HepG2 (cell line): ENCODE measurements around the gene ESRRB. TPM values are rescaled to one million over a fixed set of nuclear protein-coding genes. Genes with fewer than 3 reads are reported as not detected.

Experiments
- ATAC-seq: fragments of 200-7000 bp; cut with Tn5 transposase; 3 replicates; pipeline ENCODE4 v1.9.1; 2020; ENCODE audit warnings: mild to moderate bottlenecking, moderate library complexity
- BruUV-seq: library from RNA; stranded (reverse); fragments of 400-500 nt; replicated peaks from 2 replicates; lab custom pipeline; 2021; lab: Mats Ljungman, UMichigan
- CTCF ChIA-PET: fragments of 300-600 bp; formaldehyde crosslinking; extraction: SDS; loops from one replicate; lab custom pipeline; 2021; ENCODE audit warnings: low total read pairs, inconsistent platforms, low intra/inter-chr PET ratio; lab: Yijun Ruan, JAX
- POLR2A ChIA-PET: fragments of 350-600 bp; sonication (Branson Sonifier 250); formaldehyde crosslinking; loops from one replicate; lab custom pipeline; 2020; ENCODE audit warnings: antibody characterized with exemption, inconsistent platforms; lab: Yijun Ruan, JAX
- DNase-seq: peaks from one replicate; pipeline ENCODE4 v3.0.0-alpha.2; 2015; ENCODE audit warnings: low spot score
- FAIRE-seq: peaks from 3 replicates; lab custom pipeline; 2011; peaks lifted over from hg19 to GRCh38; lab: Jason Lieb, UNC
- H2AFZ ChIP-seq: one replicate; pipeline ENCODE4 v1.6.1; 2011; ENCODE audit warnings: low read length, inconsistent platforms
- H3K27ac ChIP-seq: fragments of 300-600 bp; 3 replicates; pipeline ENCODE4 v1.8.0; 2011; ENCODE audit warnings: mixed run types, mild to moderate bottlenecking, mixed read lengths, low read length, inconsistent platforms; ENCODE audit not compliant: insufficient read depth; ENCODE audit errors: extremely low read length
- H3K27me3 ChIP-seq, 2 experiments: fragments of 200-600 bp in 1 of 2; 2 replicates in 1 of 2; 3 replicates in 1 of 2; pipeline versions ENCODE4 v1.6.0 to v1.8.0; 2011; ENCODE audit warnings: low read length in 2 of 2, mild to moderate bottlenecking in 2 of 2, moderate library complexity in 2 of 2, inconsistent platforms in 1 of 2; ENCODE audit not compliant: insufficient read depth in 2 of 2, control insufficient read depth in 1 of 2
- H3K36me3 ChIP-seq, 2 experiments: fragments of 200-600 bp in 1 of 2; replicated peaks in 1 of 2; 2 replicates in 1 of 2; 3 replicates in 1 of 2; pipeline versions ENCODE4 v1.5.1 to v1.8.0; 2011; ENCODE audit warnings: low read length in 2 of 2, inconsistent platforms in 1 of 2; ENCODE audit not compliant: insufficient read depth in 2 of 2, control insufficient read depth in 1 of 2
- H3K4me1 ChIP-seq: 2 replicates; pipeline ENCODE4 v1.5.1; 2012; ENCODE audit warnings: low read length, inconsistent platforms; ENCODE audit not compliant: insufficient read depth
- H3K4me2 ChIP-seq: 2 replicates; pipeline ENCODE4 v1.6.0; 2011; ENCODE audit warnings: low read depth, low read length, inconsistent platforms
- H3K4me3 ChIP-seq, 3 experiments: fragments of 200-600 bp in 1 of 3; sonication (generic), shearing (Covaris generic) in 1 of 3; replicated peaks in 1 of 3; 2 replicates each; pipeline ENCODE4 v1.5.1; 2011 to 2016; ENCODE audit warnings: low read length in 3 of 3, inconsistent platforms in 2 of 3, low read depth in 2 of 3, mild to moderate bottlenecking in 2 of 3, control low read depth in 1 of 3, mixed read lengths in 1 of 3; ENCODE audit not compliant: insufficient read depth in 1 of 3
- H3K79me2 ChIP-seq: one replicate; pipeline ENCODE4 v1.6.1; 2011; ENCODE audit warnings: low read length, inconsistent platforms; ENCODE audit not compliant: insufficient read depth
- H3K9ac ChIP-seq: 2 replicates; pipeline ENCODE4 v1.6.0; 2011; ENCODE audit warnings: mild to moderate bottlenecking, low read depth, low read length, inconsistent platforms; ENCODE audit not compliant: insufficient read depth
- H3K9me3 ChIP-seq: 2 replicates; pipeline ENCODE4 v1.5.1; 2012; ENCODE audit warnings: mild to moderate bottlenecking, low read length
- H4K20me1 ChIP-seq: 2 replicates; pipeline ENCODE4 v1.6.0; 2011; ENCODE audit warnings: inconsistent platforms, mild to moderate bottlenecking, low read length, moderate library complexity; ENCODE audit not compliant: insufficient read depth
- ATF7-NPFF ChIP-seq: sonication (generic); formaldehyde crosslinking; IDR thresholded peaks from 2 replicates; pipeline ENCODE4 v1.8.1; 2023; ENCODE audit warnings: mild to moderate bottlenecking, low read depth, missing genetic modification reagents, moderate library complexity
- HNRNPUL1 ChIP-seq: fragments of 200-400 bp; formaldehyde crosslinking; IDR thresholded peaks from 2 replicates; pipeline ENCODE4 v1.6.1; 2017; ENCODE audit warnings: low read depth, mild to moderate bottlenecking, low read length, moderate library complexity
- HOXA3 ChIP-seq: sonication (generic); formaldehyde crosslinking; IDR thresholded peaks from 2 replicates; pipeline ENCODE4 v1.5.0; 2020; ENCODE audit warnings: missing genetic modification reagents
- IKZF1 ChIP-seq: fragments of 450-650 bp; IDR thresholded peaks from 2 replicates; pipeline ENCODE4 v1.7.1; 2016
- NFE2L2 ChIP-seq: fragments of 150-350 bp; IDR thresholded peaks from 2 replicates; pipeline ENCODE4 v1.6.1; 2014; ENCODE audit warnings: low read length
- PAWR ChIP-seq: sonication (generic); formaldehyde crosslinking; IDR thresholded peaks from 2 replicates; pipeline ENCODE4 v1.4.0; 2020; ENCODE audit warnings: missing genetic modification reagents, mild to moderate bottlenecking, borderline replicate concordance
- RFXAP ChIP-seq: sonication (generic); formaldehyde crosslinking; IDR thresholded peaks from 2 replicates; pipeline ENCODE4 v1.4.0; 2020; ENCODE audit warnings: missing genetic modification reagents, borderline replicate concordance
- SKI ChIP-seq: fragments of 450-650 bp; IDR thresholded peaks from one replicate; pipeline ENCODE4 v1.6.1; 2018; ENCODE audit warnings: mild to moderate bottlenecking; ENCODE audit not compliant: partially characterized antibody
- TAF15 ChIP-seq: fragments of 200-400 bp; formaldehyde crosslinking; IDR thresholded peaks from one replicate; pipeline ENCODE4 v1.6.1; 2018; ENCODE audit warnings: mild to moderate bottlenecking, low read depth, low read length; ENCODE audit not compliant: poor library complexity, severe bottlenecking
- ZNF292 ChIP-seq: sonication (generic); formaldehyde crosslinking; IDR thresholded peaks from 2 replicates; pipeline ENCODE4 v1.8.1; 2022; ENCODE audit warnings: mild to moderate bottlenecking, low read depth, missing genetic modification reagents, borderline replicate concordance
- ZNF33B ChIP-seq: sonication (generic); formaldehyde crosslinking; IDR thresholded peaks from 2 replicates; pipeline ENCODE4 v1.5.1; 2020; ENCODE audit warnings: mild to moderate bottlenecking, missing genetic modification reagents
- ZNF629 ChIP-seq: sonication (generic); formaldehyde crosslinking; conservative IDR thresholded peaks from 2 replicates; pipeline ENCODE4 v1.5.0; 2020; ENCODE audit warnings: missing genetic modification reagents
- ZSCAN22 ChIP-seq: sonication (generic); formaldehyde crosslinking; IDR thresholded peaks from 2 replicates; pipeline ENCODE4 v1.4.0; 2020; ENCODE audit warnings: mild to moderate bottlenecking, missing genetic modification reagents
- WGBS: methylation state at CpG from one replicate; pipeline ENCODE4 v1.1.6; 2017; ENCODE audit warnings: low lambda C conversion rate; 5-methylcytosine and 5-hydroxymethylcytosine counted together
- in situ Hi-C: cut with HindIII; loops from 2 replicates; pipeline ENCODE4 v1.10.0; 2017; ENCODE audit warnings: low pct_unique_long_range_greater_than_20kb; ENCODE audit not compliant: extremely low pct_ligation_motif_present
- intact Hi-C: fragments of 100-400 bp; cut with micrococcal nuclease; formaldehyde crosslinking; loops from one replicate; pipeline ENCODE4 v1.10.0; 2022; ENCODE audit not compliant: unreplicated experiment
- polyA plus RNA-seq, 8 experiments: library from polyadenylated mRNA; depleted of rRNA in 3 of 8; stranded (reverse) in 7 of 8; unstranded in 1 of 8; fragments of >200 nt; fragmentation: Illumina TruSeq in 4 of 8; extraction: Trizol in 4 of 8; gene quantifications; 2 replicates each; pipeline versions ENCODE4 v1.2.1 to v1.2.3, GENCODE V29; 2011 to 2016; ENCODE audit warnings: low read depth in 4 of 8, missing spikeins in 1 of 8, mixed read lengths in 1 of 8; ENCODE audit not compliant: insufficient read depth in 1 of 8
- total RNA-seq, 5 experiments: library from RNA; depleted of rRNA; stranded (reverse); fragments of >200 nt; fragmentation: Illumina TruSeq; extraction: Trizol; gene quantifications; 2 replicates each; pipeline ENCODE4 v1.2.3, GENCODE V29; 2016; ENCODE audit warnings: low read depth in 1 of 5

ESRRB gene
- total and polyA plus RNA-seq, 2 of the 13 experiments (the other 11 are each of a cell fraction or from before 2014, with no cell fraction given): 0.04 to 0.33 TPM

GRCh38 chr14:76354310-76354709 is 21.6 kb upstream of the ESRRB start:
- Histone ChIP-seq H3K27me3 (no peaks in the 10 kb centered on the region), H3K9ac (no peak overlapping the region), H4K20me1 (no peaks in the 10 kb centered on the region), H3K4me2 (no peak overlapping the region), H3K36me3 (no peaks in the 10 kb centered on the region)
- in situ Hi-C loops: loop anchor here (5.0 kb wide), 1 partner anchor 302 kb away; no protein-coding TSS in a partner anchor
- 68% methylated on average over 4 of the region's 4 CpGs for WGBS
- POLR2A ChIA-PET: no interaction called here
- no peak for TF ChIP-seq PAWR (CRISPR knock-in tag)
- TF ChIP-seq NFE2L2: no peak
- peak; percentile 71 for TF ChIP-seq ZNF629 (CRISPR knock-in tag)
- TF ChIP-seq ZNF292 (CRISPR knock-in tag): no peak
- TF ChIP-seq, all 625 proteins: peak for 1
- no peak for ATAC-seq
- FAIRE-seq: no peak
- CTCF ChIA-PET: interaction anchor here (2.3 kb wide), 1 partner anchor 303 kb away, joined by 25 read pairs; no protein-coding TSS in a partner anchor
- peaks cover 12% of the 10 kb centered on the region; the same call in 1 of the 2 replicates for H3K4me1 ChIP-seq
- DNase-seq: no peak
- intact Hi-C loops: loop anchor here (10.0 kb wide), 1 partner anchor 250 kb away; no protein-coding TSS in a partner anchor
- H3K9me3 ChIP-seq: no peaks in the 10 kb centered on the region
- no peak overlapping the region for H3K4me3 ChIP-seq
- BruUV-seq: no TSS peak
- no peaks in the 10 kb centered on the region for H3K79me2 ChIP-seq
- no peak overlapping the region for H3K27ac ChIP-seq
- H2AFZ ChIP-seq: no peak overlapping the region

GRCh38 chr14:76355771-76356170 is 20.2 kb upstream of the ESRRB start:
- intact Hi-C loops: loop anchor here (10.0 kb wide), 1 partner anchor 251 kb away; no protein-coding TSS in a partner anchor
- no peak for ATAC-seq
- Histone ChIP-seq H3K27ac (no peak overlapping the region), H2AFZ (no peak overlapping the region), H3K36me3 (no peaks in the 10 kb centered on the region), H3K9ac (no peak overlapping the region), H3K79me2 (no peaks in the 10 kb centered on the region), H3K4me3 (no peak overlapping the region), H3K27me3 (no peaks in the 10 kb centered on the region), H3K4me2 (no peak overlapping the region), H4K20me1 (no peaks in the 10 kb centered on the region), H3K9me3 (no peaks in the 10 kb centered on the region), H3K4me1 (peaks cover 12% of the 10 kb centered on the region; the same call in 1 of the 2 replicates)
- DNase-seq: no peak
- FAIRE-seq: no peak
- 38% methylated on average over 3 of the region's 3 CpGs for WGBS
- no TSS peak for BruUV-seq
- in situ Hi-C loops: no loop called here
- ChIA-PET POLR2A (no interaction called here), CTCF (no interaction called here)
- no peak for TF ChIP-seq SKI
- no peak for TF ChIP-seq HOXA3 (CRISPR knock-in tag)
- no peak for TF ChIP-seq HNRNPUL1
- no peak for TF ChIP-seq TAF15
- TF ChIP-seq IKZF1: no peak
- no peak for TF ChIP-seq ZSCAN22 (CRISPR knock-in tag)
- no peak for TF ChIP-seq ATF7-NPFF (CRISPR knock-in tag)
- TF ChIP-seq ZNF33B (CRISPR knock-in tag): no peak
- no peak for TF ChIP-seq RFXAP (CRISPR knock-in tag)
